ENCODE data around the gene KCNIP4.

DNA sequence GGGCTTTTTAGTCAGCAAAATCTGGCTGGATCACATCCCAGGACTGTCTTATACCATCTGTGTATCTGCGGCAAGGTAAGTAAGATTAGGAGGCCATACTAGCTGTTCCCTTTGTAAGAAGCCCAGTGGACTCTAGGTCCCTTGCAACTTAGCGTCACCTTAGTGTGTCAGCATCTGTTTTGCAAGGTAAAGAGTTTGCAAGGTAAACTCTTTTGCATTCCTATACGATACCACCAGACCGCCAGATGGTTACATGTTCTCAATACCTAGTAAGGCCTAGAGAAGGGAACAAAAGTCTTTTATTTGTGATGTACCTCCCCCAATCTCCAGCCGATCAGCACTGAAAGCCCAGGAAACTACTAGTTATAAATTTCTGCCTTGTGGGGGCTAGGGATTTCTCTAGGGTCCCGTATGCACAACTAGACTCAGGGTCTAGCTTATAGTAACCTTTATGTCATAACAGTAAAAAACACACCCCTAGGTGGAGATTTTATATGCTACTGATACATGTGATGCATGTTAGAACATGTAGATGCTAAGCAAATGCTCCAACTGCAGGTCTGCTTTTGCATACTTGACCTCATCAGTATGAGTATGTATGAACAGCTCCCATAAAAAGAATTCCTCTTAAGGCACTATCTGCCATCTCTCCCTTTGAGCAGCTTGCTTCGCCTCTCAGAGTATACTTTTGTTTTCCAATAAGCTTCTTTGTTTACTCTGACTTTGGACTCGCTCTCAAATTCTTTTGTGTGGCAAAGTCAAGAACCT is 78.4 kb downstream of the KCNIP4 start:
- TF ChIP-seq POLR2AphosphoS5 (IDR thresholded peaks at IDR 0.05; ENCODE audit: control insufficient read depth, insufficient read depth, low read depth, low read length) (no peak), U2AF1 (optimal IDR thresholded peaks at IDR 0.05; ENCODE audit: low read depth, low read length) (no peak)
